NCI-H82 treated with DMSO at 0.1 percent for 48 hours (cell line): ENCODE data around the gene L3MBTL2.

ENCODE experiments used
- DNase-seq: peaks from one replicate; lab custom pipeline; 2025; ENCODE audit not compliant: unreplicated experiment; lab: John Stamatoyannopoulos, UW

The L3MBTL2 gene

DNA sequence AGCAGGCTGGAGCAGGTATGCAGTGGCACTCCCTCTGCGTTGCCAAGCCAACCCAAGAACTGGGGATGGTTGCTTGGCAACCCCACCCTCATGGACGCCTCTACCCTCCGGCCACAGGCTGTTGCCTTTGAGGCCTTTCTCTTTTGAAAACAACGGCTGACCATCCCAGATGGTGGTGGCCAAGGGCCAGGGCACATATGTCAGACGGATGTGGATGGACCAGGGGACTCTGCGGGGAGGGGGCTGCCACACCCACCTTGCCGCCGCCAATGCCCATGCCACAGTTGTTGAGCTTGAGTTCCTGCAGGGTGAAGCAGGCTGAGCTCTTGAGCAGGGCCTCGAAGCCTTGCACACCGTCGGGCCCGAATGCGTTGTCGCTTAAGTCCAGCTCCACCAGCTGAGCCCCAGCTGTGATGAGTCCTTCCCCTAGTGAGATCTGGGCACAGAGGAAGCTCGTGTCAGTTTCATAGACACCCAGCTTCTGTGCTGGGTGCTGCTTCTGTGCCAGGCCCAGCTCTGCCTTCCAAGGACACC is 59.4 kb downstream of the L3MBTL2 start:
- DNase-seq = no peak

DNA sequence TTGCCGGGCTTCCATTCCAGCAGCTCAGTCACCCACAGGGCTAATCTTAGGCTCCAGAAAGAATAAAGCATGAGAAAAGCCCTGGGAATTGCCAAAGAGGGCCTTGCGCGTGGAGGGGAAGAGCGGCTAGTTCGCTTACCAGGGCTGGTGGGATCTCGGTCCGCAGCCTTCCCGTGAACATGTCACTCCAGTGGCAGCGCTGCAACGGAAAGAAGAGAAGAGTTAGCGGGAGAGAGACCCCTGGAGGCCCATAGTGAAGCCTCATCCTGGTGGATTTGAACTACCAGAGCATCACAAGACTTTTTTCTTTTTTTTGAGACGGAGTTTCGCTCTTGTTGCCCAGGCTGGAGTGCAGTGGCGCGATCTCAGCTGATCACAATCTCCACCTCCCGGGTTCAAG is 62.8 kb downstream of the L3MBTL2 start:
- no peak for DNase-seq

DNA sequence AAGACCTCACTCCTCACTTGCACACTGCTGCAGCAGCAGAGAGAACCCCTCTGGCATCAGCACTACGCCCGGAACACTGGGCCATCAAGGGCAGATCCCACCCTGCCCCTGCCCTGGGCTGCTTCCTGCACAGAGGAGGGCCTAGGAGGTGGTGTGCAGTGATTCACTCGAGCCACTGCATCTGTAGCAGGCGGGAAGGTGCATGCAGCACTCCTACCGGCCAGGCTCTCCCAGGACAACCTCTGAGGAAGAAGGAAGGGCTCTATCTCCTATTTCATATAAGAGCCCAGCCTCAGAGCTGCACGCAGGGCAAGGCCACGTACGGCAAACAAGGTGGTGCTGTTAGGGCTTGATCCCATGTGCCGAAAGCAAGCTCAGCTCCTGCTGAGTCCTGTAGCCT is 66.7 kb downstream of the L3MBTL2 start:
- DNase-seq = no peak

DNA sequence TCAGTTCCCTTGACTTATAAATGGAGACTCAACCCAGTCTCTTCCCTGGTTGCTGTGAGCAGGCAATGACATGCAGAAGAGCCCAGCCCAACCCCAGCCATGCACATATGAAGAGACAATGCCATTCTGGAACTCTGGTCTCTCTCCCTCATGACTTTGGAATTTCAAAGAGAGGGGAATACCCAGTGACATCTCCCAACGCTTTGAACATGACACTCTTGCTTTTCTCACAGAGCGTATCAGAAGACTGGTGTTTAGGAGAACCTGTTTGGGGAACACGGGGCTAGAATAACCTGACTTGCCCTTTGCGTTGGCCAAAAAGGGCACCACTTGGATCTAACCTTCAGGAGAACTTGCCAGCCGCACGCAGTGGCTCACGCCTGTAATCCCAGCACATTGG is 68.0 kb downstream of the L3MBTL2 start:
- DNase-seq = no peak

DNA sequence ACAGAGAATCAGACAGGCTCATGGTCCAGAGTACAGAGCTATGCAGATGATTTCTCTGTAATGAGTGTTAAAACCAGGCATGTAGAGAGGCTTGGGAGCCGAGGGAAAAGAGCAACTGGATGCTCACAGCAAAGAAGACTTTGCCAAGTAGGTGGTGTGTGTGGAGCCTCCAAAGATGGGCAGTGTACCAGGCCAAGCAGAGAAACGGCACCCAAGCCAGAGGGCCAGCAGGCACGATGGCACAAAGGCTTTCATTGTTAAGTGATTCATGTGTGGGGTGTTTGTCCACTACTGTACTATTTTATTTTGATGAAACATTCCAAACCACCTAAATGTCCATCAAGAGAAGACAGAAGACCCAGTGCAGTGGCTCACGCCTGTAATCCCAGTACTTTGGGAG is 69.7 kb downstream of the L3MBTL2 start:
- DNase-seq = no peak

DNA sequence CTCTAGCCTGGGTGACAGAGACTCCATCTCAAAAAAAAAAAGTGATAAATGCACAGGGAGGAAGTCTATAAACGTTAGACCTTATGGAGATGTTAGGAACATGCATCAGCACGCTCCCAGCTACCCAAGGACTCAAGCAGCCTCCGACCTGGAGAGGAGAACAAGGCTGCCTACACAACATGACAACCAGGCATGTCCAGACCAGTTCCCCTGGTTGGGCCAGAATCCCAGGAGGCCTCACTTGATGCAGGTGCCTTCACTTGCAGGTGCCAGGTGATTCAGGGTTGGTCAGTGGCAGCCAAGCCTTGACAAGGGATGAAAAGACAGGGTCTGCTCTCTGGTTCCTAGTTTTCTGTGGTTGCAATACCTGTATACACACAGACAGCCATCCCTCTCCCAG is 75.0 kb downstream of the L3MBTL2 start:
- DNase-seq = no peak

DNA sequence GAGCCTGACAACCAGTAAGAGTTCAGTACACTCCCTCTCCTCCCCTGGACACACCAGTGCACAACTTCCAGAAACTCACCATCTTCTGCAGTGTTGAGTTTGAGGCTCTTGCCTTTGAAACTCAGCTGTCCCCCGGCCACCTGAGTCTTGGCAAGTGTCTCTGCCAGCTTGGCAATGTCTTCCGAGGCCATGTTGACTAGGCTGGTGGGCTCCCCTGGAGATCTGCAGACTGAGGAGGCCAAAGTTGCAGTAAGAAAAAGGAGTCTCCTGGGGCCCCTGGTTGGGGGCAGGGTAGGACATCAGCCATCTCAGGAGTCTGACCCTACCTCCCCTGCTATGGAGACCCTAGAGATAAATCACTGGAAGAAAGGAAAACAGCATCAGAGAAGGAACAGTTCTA is 75.7 kb downstream of the L3MBTL2 start:
- no peak for DNase-seq
